Esophagus (tissue), 2 donors: ENCODE results near the gene DAPK1. TPM values are rescaled to one million over a fixed set of nuclear protein-coding genes. Genes with fewer than 3 reads are reported as not detected.

Experiments used
- H3K27ac ChIP-seq, 2 donors: one replicate each; pipeline ENCODE4 v1.5.1; 2013; ENCODE audit warnings: low read depth in 2 of 2, mild to moderate bottlenecking in 2 of 2, inconsistent platforms in 1 of 2, low read length in 1 of 2, moderate library complexity in 1 of 2
- H3K27me3 ChIP-seq, 2 donors: one replicate each; pipeline ENCODE4 v1.6.1; 2013; ENCODE audit warnings: low read length in 2 of 2, control low read depth in 1 of 2, mild to moderate bottlenecking in 1 of 2; ENCODE audit not compliant: insufficient read depth in 2 of 2, control insufficient read depth in 1 of 2
- H3K36me3 ChIP-seq, 2 donors: one replicate each; pipeline ENCODE4 v1.6.1; 2013; ENCODE audit warnings: low read length in 1 of 2; ENCODE audit not compliant: control insufficient read depth in 2 of 2, insufficient read depth in 2 of 2
- H3K4me1 ChIP-seq, 2 donors: one replicate each; pipeline ENCODE4 v1.6.1; 2013; ENCODE audit warnings: low read length in 1 of 2; ENCODE audit not compliant: control insufficient read depth in 2 of 2, insufficient read depth in 2 of 2
- H3K4me3 ChIP-seq, 2 donors: one replicate each; pipeline ENCODE4 v1.5.1; 2013; ENCODE audit warnings: low read length in 2 of 2, mild to moderate bottlenecking in 2 of 2, low read depth in 1 of 2, moderate library complexity in 1 of 2
- H3K9me3 ChIP-seq, 2 donors: one replicate each; pipeline ENCODE4 v1.6.1; 2013; ENCODE audit warnings: mild to moderate bottlenecking in 2 of 2, low read depth in 1 of 2, low read length in 1 of 2, moderate library complexity in 1 of 2; ENCODE audit not compliant: control insufficient read depth in 2 of 2, insufficient read depth in 1 of 2
- WGBS, 2 donors: extraction: QIAGEN DNeasy Blood & Tissue Kit; methylation state at CpG; one replicate each; pipeline ENCODE4 v1.1.7; 2013; 5-methylcytosine and 5-hydroxymethylcytosine counted together
- polyA plus RNA-seq, 2 donors: library from polyadenylated mRNA; stranded (reverse); fragments of 200-250 nt; gene quantifications; one replicate each; pipeline ENCODE4 v1.2.3, GENCODE V29; 2013
- donor health status: healthy with polysubstance abuse.
- donor health status: Bipolar disorder and iron deficiency.

The DAPK1 gene
- polyA plus RNA-seq, 2 donors = 1.7 to 2.9 TPM

GRCh38 chr9:87618931-87619330 lies 121.3 kb downstream of the DAPK1 start:
- no peaks in the 10 kb centered on the region for H3K36me3 ChIP-seq
- H3K4me3 ChIP-seq = no peak overlapping the region
- WGBS, 2 donors = 74 to 86% methylated on average over 3 of the region's 3 CpGs

DNA sequence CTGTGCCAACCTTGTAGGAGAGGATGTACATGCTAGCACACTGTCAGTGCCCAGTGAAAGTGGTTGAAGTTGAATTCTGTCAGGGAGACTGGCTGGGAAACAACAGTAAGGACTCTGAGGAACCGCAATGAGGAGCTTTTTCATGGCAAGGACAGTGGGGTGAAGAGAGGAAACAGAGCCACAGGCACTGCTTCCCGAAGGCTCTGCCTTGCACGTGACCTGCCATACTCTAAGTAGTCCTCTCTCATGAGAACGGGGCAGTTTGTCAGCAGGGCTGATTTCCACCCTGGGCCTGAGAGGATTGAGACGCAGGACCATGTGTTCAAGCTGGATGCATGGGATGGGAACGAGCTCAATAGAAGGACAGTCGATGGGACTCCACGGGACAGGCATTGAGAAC lies 121.7 kb downstream of the DAPK1 start:
- Histone ChIP-seq H3K4me1 (peaks cover 0 to 6% of the 10 kb centered on the region in 2 donors), H3K9me3 (peaks cover 0 to 6% of the 10 kb centered on the region in 2 donors), H3K4me3 (no peak overlapping the region), H3K27ac (no peak overlapping the region), H3K27me3 (no peaks in the 10 kb centered on the region), H3K36me3 (no peaks in the 10 kb centered on the region)
- 82 to 94% methylated on average over 8 of the region's 8 CpGs for WGBS, 2 donors

More at GRCh38 chr9:87618931-87619330, 121.3 kb downstream of the DAPK1 start:
- Histone ChIP-seq H3K27ac (no peak overlapping the region), H3K9me3 (peaks cover 0 to 3% of the 10 kb centered on the region in 2 donors), H3K4me1 (peaks cover 0 to 6% of the 10 kb centered on the region in 2 donors), H3K27me3 (no peaks in the 10 kb centered on the region)

DNA sequence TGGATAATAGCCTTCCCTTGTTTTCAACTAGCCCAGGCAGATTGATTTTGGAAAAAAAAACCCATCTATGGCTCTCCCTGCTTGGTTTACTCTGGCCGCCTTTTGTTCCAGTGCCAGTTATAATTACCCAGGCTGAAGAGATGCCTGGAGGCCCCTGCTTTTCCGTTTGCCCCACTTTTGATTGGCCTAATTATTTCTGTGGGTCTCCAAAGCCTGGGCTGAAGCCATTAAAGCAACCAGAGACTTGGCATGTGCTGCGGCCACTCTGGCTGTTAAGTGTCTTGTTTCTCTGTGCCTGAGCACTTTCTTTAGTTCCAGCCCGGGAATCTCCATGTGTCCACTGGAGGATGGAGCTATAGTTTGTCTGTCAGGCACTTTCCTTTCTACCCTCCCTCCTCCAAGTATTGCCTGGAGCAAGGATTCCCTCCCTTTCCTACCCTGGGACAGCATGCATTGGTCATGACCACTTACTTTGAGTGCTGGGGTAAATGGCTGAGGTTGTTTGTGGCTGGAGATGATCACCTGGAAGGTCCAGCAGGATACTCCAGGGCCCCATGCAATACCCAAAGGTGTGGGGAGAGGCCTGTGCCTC lies 123.2 kb downstream of the DAPK1 start:
- peaks cover 0 to 3% of the 10 kb centered on the region in 2 donors for H3K4me1 ChIP-seq
- H3K9me3 ChIP-seq = peaks cover 0 to 6% of the 10 kb centered on the region in 2 donors
- H3K36me3 ChIP-seq = no peaks in the 10 kb centered on the region
- H3K27me3 ChIP-seq = no peaks in the 10 kb centered on the region
- no peak overlapping the region for H3K27ac ChIP-seq
- 67 to 77% methylated on average over 4 of the region's 4 CpGs for WGBS, 2 donors
- no peak overlapping the region for H3K4me3 ChIP-seq

DNA sequence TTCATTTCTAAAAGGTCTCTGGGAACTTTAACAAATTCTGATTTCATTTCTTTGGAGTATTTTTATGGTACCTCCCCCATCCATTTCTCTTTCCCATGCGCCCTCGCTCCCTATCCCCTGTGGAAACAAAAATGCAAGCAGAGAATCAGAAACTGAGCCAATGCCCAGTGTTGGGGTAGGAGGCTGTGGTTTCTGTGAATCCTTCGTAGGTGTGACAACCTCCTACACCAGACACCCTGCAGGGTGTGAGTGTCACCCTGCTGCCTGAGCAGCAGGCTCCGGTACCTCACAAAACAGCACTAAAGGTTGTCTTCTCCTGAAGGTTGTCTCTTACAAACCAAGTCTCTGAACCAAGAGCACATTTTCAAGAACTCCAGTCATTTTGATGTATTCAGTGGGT lies 124.4 kb downstream of the DAPK1 start:
- WGBS, 2 donors = 85 to 93% methylated on average over 4 of the region's 4 CpGs

GRCh38 chr9:87622923-87623322 lies 125.3 kb downstream of the DAPK1 start:
- Histone ChIP-seq H3K27me3 (no peaks in the 10 kb centered on the region), H3K36me3 (no peaks in the 10 kb centered on the region), H3K9me3 (peaks cover 0 to 6% of the 10 kb centered on the region in 2 donors), H3K27ac (no peak overlapping the region), H3K4me3 (no peak overlapping the region), H3K4me1 (no peaks in the 10 kb centered on the region)
- 91 to 94% methylated on average over 2 of the region's 2 CpGs for WGBS, 2 donors

More for the DNA sequence above, 124.4 kb downstream of the DAPK1 start:
- no peaks in the 10 kb centered on the region for H3K36me3 ChIP-seq
- peaks cover 0 to 6% of the 10 kb centered on the region in 2 donors for H3K9me3 ChIP-seq
- no peaks in the 10 kb centered on the region for H3K27me3 ChIP-seq
- no peaks in the 10 kb centered on the region for H3K4me1 ChIP-seq
- no peak overlapping the region for H3K4me3 ChIP-seq
- H3K27ac ChIP-seq = no peak overlapping the region

DNA sequence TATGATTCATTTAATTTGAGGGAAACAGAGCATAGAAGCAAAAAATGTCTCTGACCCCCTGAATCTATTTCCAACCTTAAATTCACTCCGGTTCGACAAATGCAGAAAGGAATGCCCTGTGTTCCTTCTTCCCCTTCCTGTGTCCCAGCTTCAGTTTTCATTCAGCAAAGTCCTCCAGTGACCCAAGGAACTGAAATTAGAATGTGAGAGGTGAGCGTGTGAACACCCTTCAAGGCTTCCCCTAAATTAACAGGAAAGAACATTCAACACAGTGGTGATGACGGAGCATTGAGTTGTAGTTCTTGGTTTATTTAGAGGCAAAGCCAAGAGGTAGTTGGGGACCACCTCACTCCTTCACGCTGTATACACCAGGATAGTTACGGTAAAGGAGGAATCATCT lies 130.7 kb downstream of the DAPK1 start:
- no peaks in the 10 kb centered on the region for H3K36me3 ChIP-seq
- H3K27ac ChIP-seq = no peak overlapping the region
- H3K27me3 ChIP-seq = no peaks in the 10 kb centered on the region
- WGBS, 2 donors = 93% methylated on average over 6 of the region's 6 CpGs
- H3K9me3 ChIP-seq = peaks cover 0 to 4% of the 10 kb centered on the region in 2 donors
- no peak overlapping the region for H3K4me3 ChIP-seq
- no peaks in the 10 kb centered on the region for H3K4me1 ChIP-seq

- H3K27ac ChIP-seq = no peak overlapping the region
- H3K4me1 ChIP-seq = no peaks in the 10 kb centered on the region
- H3K36me3 ChIP-seq = no peaks in the 10 kb centered on the region
- no peaks in the 10 kb centered on the region for H3K27me3 ChIP-seq
- peaks cover 0 to 1% of the 10 kb centered on the region in 2 donors for H3K9me3 ChIP-seq
- no peak overlapping the region for H3K4me3 ChIP-seq
- WGBS, 2 donors = 84 to 85% methylated on average over 6 of the region's 6 CpGs
These were observed 131.4 kb downstream of the DAPK1 start for GRCh38 chr9:87629104-87629503.

DNA sequence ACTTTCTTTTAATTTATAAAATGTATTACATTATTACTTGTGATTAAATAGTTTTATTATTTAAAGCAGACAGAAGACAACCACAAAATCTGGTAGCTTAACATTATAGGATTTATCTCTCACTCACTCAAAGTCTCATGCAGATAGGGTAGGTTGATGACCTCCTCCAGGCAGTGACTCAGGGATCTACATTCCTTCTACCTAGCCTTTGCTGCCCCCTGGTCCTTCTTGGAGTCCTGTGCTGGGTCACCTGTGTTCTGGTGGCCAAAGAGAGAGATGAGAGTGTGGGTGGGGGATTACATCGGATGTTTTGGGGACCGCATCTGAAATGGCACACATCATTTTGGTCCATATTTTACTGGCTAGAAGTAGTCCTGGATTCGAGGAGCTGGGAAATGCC lies 132.6 kb downstream of the DAPK1 start:
- no peak overlapping the region for H3K27ac ChIP-seq
- H3K36me3 ChIP-seq = no peaks in the 10 kb centered on the region
- H3K27me3 ChIP-seq = no peaks in the 10 kb centered on the region
- H3K4me3 ChIP-seq = no peak overlapping the region
- H3K4me1 ChIP-seq = no peaks in the 10 kb centered on the region
- no peaks in the 10 kb centered on the region for H3K9me3 ChIP-seq
- 88 to 93% methylated on average over 3 of the region's 3 CpGs for WGBS, 2 donors

- no peak overlapping the region for H3K4me3 ChIP-seq
- WGBS, 2 donors = 87 to 93% methylated on average over 3 of the region's 3 CpGs
- no peaks in the 10 kb centered on the region for H3K36me3 ChIP-seq
- H3K4me1 ChIP-seq = no peaks in the 10 kb centered on the region
- H3K9me3 ChIP-seq = no peaks in the 10 kb centered on the region
- H3K27me3 ChIP-seq = no peaks in the 10 kb centered on the region
- no peak overlapping the region for H3K27ac ChIP-seq
These were observed 133.2 kb downstream of the DAPK1 start for GRCh38 chr9:87630846-87631245.
